Astrocyte (in vitro differentiated cells and primary cell): ENCODE results near the gene CCDC91. TPM values are rescaled to one million over a fixed set of nuclear protein-coding genes. Genes with fewer than 3 reads are reported as not detected.

Source experiments
- DNase-seq: peaks from one replicate; pipeline ENCODE4 v3.0.0-alpha.2; 2010; ENCODE audit warnings: low read depth
- FAIRE-seq: peaks from 2 replicates; lab custom pipeline; 2011; peaks lifted over from hg19 to GRCh38; lab: Jason Lieb, UNC
- H2AFZ ChIP-seq: 2 replicates; pipeline ENCODE4 v1.6.0; 2012; ENCODE audit warnings: low read depth, low read length, inconsistent platforms
- H3K27ac ChIP-seq: 2 replicates; pipeline ENCODE4 v1.5.1; 2011; ENCODE audit warnings: low read depth, low read length, inconsistent platforms
- H3K27me3 ChIP-seq: 2 replicates; pipeline ENCODE4 v1.6.0; 2011; ENCODE audit warnings: low read length, inconsistent platforms; ENCODE audit not compliant: insufficient read depth
- H3K36me3 ChIP-seq: 2 replicates; pipeline ENCODE4 v1.5.1; 2011; ENCODE audit warnings: low read length, inconsistent platforms; ENCODE audit not compliant: insufficient read depth
- H3K4me1 ChIP-seq: 2 replicates; pipeline ENCODE4 v1.5.1; 2011; ENCODE audit warnings: low read length, inconsistent platforms; ENCODE audit not compliant: insufficient read depth
- H3K4me2 ChIP-seq: 2 replicates; pipeline ENCODE4 v1.6.0; 2012; ENCODE audit warnings: low read length, inconsistent platforms
- H3K4me3 ChIP-seq: 2 replicates; pipeline ENCODE4 v1.5.1; 2011; ENCODE audit warnings: low read depth, mild to moderate bottlenecking, low read length, inconsistent platforms; ENCODE audit not compliant: insufficient read depth
- H3K79me2 ChIP-seq: 2 replicates; pipeline ENCODE4 v1.6.0; 2012; ENCODE audit warnings: mild to moderate bottlenecking, low read length, inconsistent platforms; ENCODE audit not compliant: insufficient read depth
- H3K9ac ChIP-seq: 2 replicates; pipeline ENCODE4 v1.6.0; 2012; ENCODE audit warnings: mild to moderate bottlenecking, low read length, inconsistent platforms
- H3K9me3 ChIP-seq: 2 replicates; pipeline ENCODE4 v1.5.1; 2012; ENCODE audit warnings: low read depth, mild to moderate bottlenecking, low read length, inconsistent platforms; ENCODE audit not compliant: insufficient read depth
- H4K20me1 ChIP-seq: 2 replicates; pipeline ENCODE4 v1.6.0; 2012; ENCODE audit warnings: low read length, inconsistent platforms; ENCODE audit not compliant: insufficient read depth
- H3K27ac Mint-ChIP-seq: one replicate; pipeline ENCODE4 v1.8.0; 2021; ENCODE audit warnings: mild to moderate bottlenecking, mixed read lengths; ENCODE audit not compliant: unreplicated experiment
- H3K27me3 Mint-ChIP-seq: one replicate; pipeline ENCODE4 v1.8.0; 2021; ENCODE audit warnings: low read depth, mixed read lengths; ENCODE audit not compliant: unreplicated experiment
- H3K36me3 Mint-ChIP-seq: one replicate; pipeline ENCODE4 v1.8.0; 2021; ENCODE audit warnings: low read depth, mixed read lengths; ENCODE audit not compliant: unreplicated experiment
- H3K4me1 Mint-ChIP-seq: one replicate; pipeline ENCODE4 v1.8.0; 2021; ENCODE audit warnings: low read depth, mixed read lengths; ENCODE audit not compliant: unreplicated experiment
- H3K4me3 Mint-ChIP-seq: one replicate; pipeline ENCODE4 v1.8.0; 2021; ENCODE audit warnings: mild to moderate bottlenecking, moderate library complexity, mixed read lengths; ENCODE audit not compliant: unreplicated experiment
- H3K9me3 Mint-ChIP-seq: one replicate; pipeline ENCODE4 v1.8.0; 2021; ENCODE audit warnings: mild to moderate bottlenecking, mixed read lengths; ENCODE audit not compliant: unreplicated experiment
- EZH2 ChIP-seq: IDR thresholded peaks from 2 replicates; pipeline ENCODE4 v1.6.1; 2012; ENCODE audit warnings: mild to moderate bottlenecking, low read length, inconsistent platforms; ENCODE audit not compliant: insufficient read depth
- total RNA-seq: library from RNA; stranded (reverse); gene quantifications from 2 replicates; pipeline ENCODE4 v1.2.1, GENCODE V29; 2021
- TF ChIP-seq, protein P1 (sequence below): IDR thresholded peaks from 2 replicates; pipeline ENCODE4 v1.5.1; 2011; ENCODE audit warnings: low read depth, mild to moderate bottlenecking, inconsistent platforms, low read length, moderate library complexity; ENCODE audit not compliant: insufficient read depth

Gene CCDC91
- total RNA-seq, 1 donor from 2014 or later = 19.3 TPM

DNA sequence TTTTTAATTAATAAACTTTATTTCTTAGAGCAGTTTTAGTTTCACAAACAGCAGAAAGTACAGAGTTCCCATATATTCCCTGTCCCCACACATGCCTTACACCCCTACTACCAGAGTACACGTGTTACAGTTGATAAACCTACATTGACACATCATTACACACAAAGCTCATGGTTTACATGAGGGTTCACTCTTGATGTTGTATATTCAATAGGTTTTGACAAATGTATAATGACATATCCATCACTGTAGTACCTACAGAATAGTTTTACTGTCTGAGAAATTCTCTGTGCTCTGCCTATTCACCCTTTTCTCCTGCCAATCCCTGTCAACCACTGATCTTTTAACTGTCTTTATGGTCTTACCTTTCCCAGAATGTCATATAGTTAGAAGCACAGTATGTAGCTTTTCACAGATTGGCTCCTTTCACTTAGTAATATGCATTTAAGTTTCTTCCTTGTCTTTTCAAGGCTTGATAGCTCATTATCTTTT is 15.1 kb upstream of the CCDC91 start:
- Mint-ChIP-seq H3K9me3 (no peaks in the 10 kb centered on the region), H3K4me3 (no peak overlapping the region), H3K36me3 (no peaks in the 10 kb centered on the region), H3K4me1 (peaks cover 13% of the 10 kb centered on the region), H3K27ac (no peak overlapping the region), H3K27me3 (no peaks in the 10 kb centered on the region)
- no peak overlapping the region for H3K4me3 ChIP-seq
- no peak overlapping the region for H2AFZ ChIP-seq
- H3K4me2 ChIP-seq = no peak overlapping the region
- no peak for FAIRE-seq
- H3K27ac ChIP-seq = no peak overlapping the region
- DNase-seq = no peak
- H3K9me3 ChIP-seq = no peaks in the 10 kb centered on the region
- no peaks in the 10 kb centered on the region for H3K36me3 ChIP-seq
- no peaks in the 10 kb centered on the region for H4K20me1 ChIP-seq
- H3K27me3 ChIP-seq = no peaks in the 10 kb centered on the region
- H3K4me1 ChIP-seq = peaks cover 7% of the 10 kb centered on the region
- no peak for TF ChIP-seq EZH2
- TF ChIP-seq, protein P1, sequence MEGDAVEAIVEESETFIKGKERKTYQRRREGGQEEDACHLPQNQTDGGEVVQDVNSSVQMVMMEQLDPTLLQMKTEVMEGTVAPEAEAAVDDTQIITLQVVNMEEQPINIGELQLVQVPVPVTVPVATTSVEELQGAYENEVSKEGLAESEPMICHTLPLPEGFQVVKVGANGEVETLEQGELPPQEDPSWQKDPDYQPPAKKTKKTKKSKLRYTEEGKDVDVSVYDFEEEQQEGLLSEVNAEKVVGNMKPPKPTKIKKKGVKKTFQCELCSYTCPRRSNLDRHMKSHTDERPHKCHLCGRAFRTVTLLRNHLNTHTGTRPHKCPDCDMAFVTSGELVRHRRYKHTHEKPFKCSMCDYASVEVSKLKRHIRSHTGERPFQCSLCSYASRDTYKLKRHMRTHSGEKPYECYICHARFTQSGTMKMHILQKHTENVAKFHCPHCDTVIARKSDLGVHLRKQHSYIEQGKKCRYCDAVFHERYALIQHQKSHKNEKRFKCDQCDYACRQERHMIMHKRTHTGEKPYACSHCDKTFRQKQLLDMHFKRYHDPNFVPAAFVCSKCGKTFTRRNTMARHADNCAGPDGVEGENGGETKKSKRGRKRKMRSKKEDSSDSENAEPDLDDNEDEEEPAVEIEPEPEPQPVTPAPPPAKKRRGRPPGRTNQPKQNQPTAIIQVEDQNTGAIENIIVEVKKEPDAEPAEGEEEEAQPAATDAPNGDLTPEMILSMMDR = no peak
- no peak overlapping the region for H3K9ac ChIP-seq
- H3K79me2 ChIP-seq = no peaks in the 10 kb centered on the region

DNA sequence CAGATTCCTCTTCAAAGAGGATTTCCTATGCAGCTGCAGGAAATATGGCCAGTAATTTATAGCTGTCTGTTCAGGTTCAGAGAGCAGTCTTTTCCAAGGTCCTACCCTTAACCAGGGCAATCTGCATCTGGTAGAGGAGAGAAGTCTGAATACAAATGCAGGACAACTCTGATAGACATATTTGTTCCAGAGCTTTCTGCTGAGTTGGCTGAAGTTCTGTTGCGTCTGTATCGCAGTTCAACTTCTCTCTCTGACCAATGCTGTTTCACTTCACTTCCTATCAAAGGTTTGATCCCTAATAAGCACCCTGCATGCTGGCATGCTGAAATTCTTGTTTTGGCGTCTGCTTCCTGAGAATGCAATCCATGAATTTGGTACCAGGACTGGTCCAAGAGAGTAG is 14.0 kb upstream of the CCDC91 start:
- Histone ChIP-seq H3K4me1 (peaks cover 6% of the 10 kb centered on the region), H2AFZ (no peak overlapping the region), H3K4me3 (no peak overlapping the region), H3K79me2 (no peaks in the 10 kb centered on the region), H4K20me1 (no peaks in the 10 kb centered on the region), H3K9me3 (no peaks in the 10 kb centered on the region), H3K36me3 (no peaks in the 10 kb centered on the region), H3K27me3 (no peaks in the 10 kb centered on the region), H3K27ac (no peak overlapping the region), H3K9ac (no peak overlapping the region), H3K4me2 (no peak overlapping the region)
- Mint-ChIP-seq H3K4me3 (no peak overlapping the region), H3K27ac (no peak overlapping the region), H3K9me3 (no peaks in the 10 kb centered on the region), H3K27me3 (no peaks in the 10 kb centered on the region), H3K36me3 (no peaks in the 10 kb centered on the region), H3K4me1 (peaks cover 9% of the 10 kb centered on the region)
- no peak for FAIRE-seq
- no peak for DNase-seq
- TF ChIP-seq, protein P1 = no peak
- TF ChIP-seq EZH2 = no peak

DNA sequence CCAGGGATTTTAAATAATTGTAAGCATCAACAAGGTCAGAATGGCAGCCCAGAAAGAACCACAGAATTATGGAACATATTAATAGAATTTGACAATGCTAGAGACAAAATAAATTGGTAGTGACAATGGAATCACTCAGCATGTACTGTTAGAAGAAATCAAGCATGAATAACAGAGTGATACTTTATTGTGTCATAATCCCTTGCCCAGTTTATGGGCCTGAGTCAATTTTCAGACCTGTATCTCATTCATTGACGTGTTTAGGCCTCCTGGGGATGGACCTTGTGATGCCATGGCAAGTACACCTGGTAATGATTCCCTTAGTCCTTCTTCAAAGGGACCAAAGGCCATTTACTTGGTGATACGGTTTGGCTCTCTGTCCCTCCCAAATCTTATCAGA is 12.8 kb upstream of the CCDC91 start:
- H3K27me3 ChIP-seq = no peaks in the 10 kb centered on the region
- H3K4me1 Mint-ChIP-seq = no peaks in the 10 kb centered on the region
- no peak overlapping the region for H3K27ac Mint-ChIP-seq
- no peaks in the 10 kb centered on the region for H3K9me3 Mint-ChIP-seq
- no peak overlapping the region for H2AFZ ChIP-seq
- H3K4me1 ChIP-seq = no peaks in the 10 kb centered on the region
- H3K4me3 ChIP-seq = no peak overlapping the region
- DNase-seq (no peak), FAIRE-seq (no peak)
- H3K9me3 ChIP-seq = no peaks in the 10 kb centered on the region
- no peaks in the 10 kb centered on the region for H3K27me3 Mint-ChIP-seq
- no peak overlapping the region for H3K27ac ChIP-seq
- H3K9ac ChIP-seq = no peak overlapping the region
- no peaks in the 10 kb centered on the region for H3K79me2 ChIP-seq
- H3K4me2 ChIP-seq = no peak overlapping the region
- H3K36me3 Mint-ChIP-seq = no peaks in the 10 kb centered on the region
- H3K4me3 Mint-ChIP-seq = no peak overlapping the region
- TF ChIP-seq, protein P1 = no peak
- TF ChIP-seq EZH2 = no peak
- H3K36me3 ChIP-seq = no peaks in the 10 kb centered on the region
- H4K20me1 ChIP-seq = no peaks in the 10 kb centered on the region
